ENCODE results near the gene WNT7B.
A peak's percentile ranks its signal among the peaks of the same experiment; 100 is the strongest.

The WNT7B gene

DNA sequence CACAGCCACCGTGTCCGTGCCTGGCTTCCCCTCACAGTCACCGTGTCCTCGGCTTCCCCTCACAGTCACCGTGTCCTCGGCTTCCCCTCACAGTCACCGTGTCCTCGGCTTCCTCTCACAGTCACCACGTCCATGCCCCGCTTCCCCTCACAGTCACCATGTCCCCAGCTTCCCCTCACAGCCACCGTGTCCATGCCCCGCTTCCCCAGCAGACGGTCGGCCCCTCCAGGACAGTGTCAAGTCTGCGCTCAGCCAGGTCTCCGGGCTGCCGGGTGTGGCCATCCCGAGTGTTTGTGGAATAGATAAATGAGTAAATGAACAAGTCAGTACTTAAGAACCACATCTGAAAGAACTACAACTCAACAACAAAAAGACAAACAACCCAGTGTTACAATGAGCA, 23.8 kb downstream of the WNT7B start:
- no CpG with 5 or more reads among the region's 18 CpGs for WGBS (ENCODE audit: extremely low coverage, insufficient coverage, low lambda C conversion rate)
- Histone ChIP-seq H3K27me3 (ENCODE audit: insufficient read depth, low read length, poor library complexity) (no peaks in the 10 kb centered on the region), H3K9ac (ENCODE audit: low read length) (no peak overlapping the region), H3K18ac (ENCODE audit: low read length) (no peak overlapping the region), H3K36me3 (ENCODE audit: control insufficient read depth, insufficient read depth, low read length) (no peaks in the 10 kb centered on the region), H3K27ac (ENCODE audit: low read depth, low read length) (no peak overlapping the region), H4K8ac (ENCODE audit: low read depth, low read length) (no peak overlapping the region), H3K23ac (ENCODE audit: low read length) (no peak overlapping the region), H2BK120ac (ENCODE audit: low read depth, low read length) (no peak overlapping the region), H3K4me1 (ENCODE audit: control insufficient read depth, low read depth, low read length) (no peaks in the 10 kb centered on the region), H4K5ac (ENCODE audit: low read length) (no peak overlapping the region), H2AK5ac (ENCODE audit: low read length) (no peak overlapping the region), H2BK5ac (ENCODE audit: low read length) (no peak overlapping the region), H2BK15ac (replicated peaks; ENCODE audit: low read depth) (no peak overlapping the region), H3K56ac (ENCODE audit: low read length) (no peak overlapping the region), H3K79me2 (ENCODE audit: control insufficient read depth, insufficient read depth, low read length) (no peaks in the 10 kb centered on the region), H3K4me3 (ENCODE audit: low read length) (no peak overlapping the region), H3K4me2 (ENCODE audit: low read length) (no peak overlapping the region), H3K79me1 (ENCODE audit: low read length) (no peaks in the 10 kb centered on the region), H3K4ac (ENCODE audit: low read depth, low read length) (no peak overlapping the region)
- no peak for DNase-seq

DNA sequence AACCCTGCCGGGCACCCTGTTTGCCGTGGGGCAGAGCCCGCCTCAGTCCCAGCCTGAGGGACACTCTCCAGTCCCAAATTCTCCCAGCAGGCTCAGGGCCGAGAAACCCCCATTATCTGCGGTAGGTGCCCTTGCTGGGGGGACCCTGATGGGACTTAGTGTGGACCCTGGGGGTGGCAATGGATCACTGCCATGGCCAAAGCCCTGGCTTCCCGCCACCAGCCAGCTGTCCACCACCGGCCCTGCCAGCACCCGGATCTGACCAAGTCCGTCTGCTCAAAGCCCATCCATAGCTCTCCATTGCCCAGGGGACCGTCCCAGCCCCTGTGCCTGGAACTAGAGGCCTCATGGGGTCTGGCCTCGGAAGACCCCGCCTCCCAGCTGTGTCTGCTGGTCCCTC, 24.4 kb downstream of the WNT7B start:
- no peaks in the 10 kb centered on the region for H3K79me1 ChIP-seq (ENCODE audit: low read length)
- DNase-seq, result no peak
- no peak overlapping the region for H3K18ac ChIP-seq (ENCODE audit: low read length)
- H3K36me3 ChIP-seq (ENCODE audit: control insufficient read depth, insufficient read depth, low read length), result no peaks in the 10 kb centered on the region
- H3K56ac ChIP-seq (ENCODE audit: low read length), result no peak overlapping the region
- H2AK5ac ChIP-seq (ENCODE audit: low read length), result no peak overlapping the region
- H3K79me2 ChIP-seq (ENCODE audit: control insufficient read depth, insufficient read depth, low read length), result no peaks in the 10 kb centered on the region
- no peak overlapping the region for H3K23ac ChIP-seq (ENCODE audit: low read length)
- H4K8ac ChIP-seq (ENCODE audit: low read depth, low read length), result no peak overlapping the region
- H2BK120ac ChIP-seq (ENCODE audit: low read depth, low read length), result no peak overlapping the region
- H3K4me2 ChIP-seq (ENCODE audit: low read length), result no peak overlapping the region
- H2BK15ac ChIP-seq (replicated peaks; ENCODE audit: low read depth), result no peak overlapping the region
- no peaks in the 10 kb centered on the region for H3K27me3 ChIP-seq (ENCODE audit: insufficient read depth, low read length, poor library complexity)
- no peak overlapping the region for H3K4ac ChIP-seq (ENCODE audit: low read depth, low read length)
- H4K5ac ChIP-seq (ENCODE audit: low read length), result no peak overlapping the region
- no peak overlapping the region for H3K27ac ChIP-seq (ENCODE audit: low read depth, low read length)
- no peaks in the 10 kb centered on the region for H3K4me1 ChIP-seq (ENCODE audit: control insufficient read depth, low read depth, low read length)
- no CpG with 5 or more reads among the region's 12 CpGs for WGBS (ENCODE audit: extremely low coverage, insufficient coverage, low lambda C conversion rate)
- H2BK5ac ChIP-seq (ENCODE audit: low read length), result no peak overlapping the region
- no peak overlapping the region for H3K9ac ChIP-seq (ENCODE audit: low read length)
- no peak overlapping the region for H3K4me3 ChIP-seq (ENCODE audit: low read length)

DNA sequence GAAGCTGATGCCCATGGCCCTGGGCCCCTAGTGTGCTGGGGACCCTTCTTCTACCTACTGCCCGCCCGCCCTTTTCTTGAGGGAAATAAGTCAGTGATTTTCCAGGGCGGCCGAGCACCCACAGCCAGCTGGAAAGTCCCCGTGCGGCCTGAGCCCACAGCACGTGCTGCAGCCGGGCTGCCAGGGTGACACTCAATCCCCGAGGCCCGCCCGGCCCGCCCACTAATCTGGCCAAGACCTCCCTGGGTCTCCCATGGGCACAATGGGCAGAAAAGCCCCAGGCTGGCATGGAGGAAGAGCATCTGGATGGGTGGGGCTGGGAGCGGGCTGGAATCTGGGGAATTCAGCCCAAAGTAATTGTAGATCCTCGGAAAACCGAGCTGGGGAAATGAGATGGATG, 24.8 kb downstream of the WNT7B start:
- H4K8ac ChIP-seq (ENCODE audit: low read depth, low read length), result no peak overlapping the region
- no CpG with 5 or more reads among the region's 15 CpGs for WGBS (ENCODE audit: extremely low coverage, insufficient coverage, low lambda C conversion rate)
- H3K27me3 ChIP-seq (ENCODE audit: insufficient read depth, low read length, poor library complexity), result no peaks in the 10 kb centered on the region

DNA sequence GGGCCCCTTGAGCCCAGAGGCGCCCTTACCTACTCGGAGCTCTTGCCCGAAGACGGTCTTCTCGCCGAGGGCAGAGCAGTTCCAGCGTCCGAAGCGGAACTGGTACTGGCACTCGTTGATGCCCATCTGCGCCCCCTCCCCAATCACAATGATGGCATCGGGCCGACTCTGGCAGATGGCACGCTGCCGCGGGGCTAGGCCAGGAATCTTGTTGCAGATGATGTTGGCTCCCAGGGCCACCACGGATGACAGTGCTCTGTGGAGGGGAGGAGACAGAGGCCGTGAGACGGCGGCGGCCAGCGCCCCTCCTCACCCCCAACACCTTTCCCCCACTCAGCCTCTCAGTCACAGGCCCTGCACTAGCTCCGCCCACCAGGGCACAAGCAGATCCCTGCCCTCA, 27.1 kb downstream of the WNT7B start:
- H3K23ac ChIP-seq (ENCODE audit: low read length), result no peak overlapping the region
- no peak overlapping the region for H3K56ac ChIP-seq (ENCODE audit: low read length)
- H2AK5ac ChIP-seq (ENCODE audit: low read length), result no peak overlapping the region
- no peaks in the 10 kb centered on the region for H3K27me3 ChIP-seq (ENCODE audit: insufficient read depth, low read length, poor library complexity)
- H3K4me2 ChIP-seq (ENCODE audit: low read length), result no peak overlapping the region
- no peaks in the 10 kb centered on the region for H3K4me1 ChIP-seq (ENCODE audit: control insufficient read depth, low read depth, low read length)
- H3K9ac ChIP-seq (ENCODE audit: low read length), result no peak overlapping the region
- DNase-seq, result no peak
- H2BK120ac ChIP-seq (ENCODE audit: low read depth, low read length), result no peak overlapping the region
- H3K4ac ChIP-seq (ENCODE audit: low read depth, low read length), result no peak overlapping the region
- H4K5ac ChIP-seq (ENCODE audit: low read length), result no peak overlapping the region
- H3K4me3 ChIP-seq (ENCODE audit: low read length), result no peak overlapping the region
- no peak overlapping the region for H3K27ac ChIP-seq (ENCODE audit: low read depth, low read length)
- H2BK5ac ChIP-seq (ENCODE audit: low read length), result no peak overlapping the region
- H3K18ac ChIP-seq (ENCODE audit: low read length), result no peak overlapping the region
- H3K79me2 ChIP-seq (ENCODE audit: control insufficient read depth, insufficient read depth, low read length), result no peaks in the 10 kb centered on the region
- WGBS (ENCODE audit: extremely low coverage, insufficient coverage, low lambda C conversion rate), result no CpG with 5 or more reads among the region's 23 CpGs
- H4K8ac ChIP-seq (ENCODE audit: low read depth, low read length), result no peak overlapping the region
- no peaks in the 10 kb centered on the region for H3K79me1 ChIP-seq (ENCODE audit: low read length)
- H2BK15ac ChIP-seq (replicated peaks; ENCODE audit: low read depth), result no peak overlapping the region
- H3K36me3 ChIP-seq (ENCODE audit: control insufficient read depth, insufficient read depth, low read length), result no peaks in the 10 kb centered on the region

More for the DNA sequence above, 24.8 kb downstream of the WNT7B start:
- Histone ChIP-seq H2BK120ac (ENCODE audit: low read depth, low read length) (no peak overlapping the region), H2BK5ac (ENCODE audit: low read length) (no peak overlapping the region), H3K4me2 (ENCODE audit: low read length) (no peak overlapping the region), H3K18ac (ENCODE audit: low read length) (no peak overlapping the region), H3K79me2 (ENCODE audit: control insufficient read depth, insufficient read depth, low read length) (no peaks in the 10 kb centered on the region), H3K79me1 (ENCODE audit: low read length) (no peaks in the 10 kb centered on the region), H3K4me3 (ENCODE audit: low read length) (no peak overlapping the region), H2AK5ac (ENCODE audit: low read length) (no peak overlapping the region), H3K4me1 (ENCODE audit: control insufficient read depth, low read depth, low read length) (no peaks in the 10 kb centered on the region), H3K36me3 (ENCODE audit: control insufficient read depth, insufficient read depth, low read length) (no peaks in the 10 kb centered on the region), H3K4ac (ENCODE audit: low read depth, low read length) (no peak overlapping the region), H3K56ac (ENCODE audit: low read length) (no peak overlapping the region), H2BK15ac (replicated peaks; ENCODE audit: low read depth) (no peak overlapping the region), H3K9ac (ENCODE audit: low read length) (no peak overlapping the region), H4K5ac (ENCODE audit: low read length) (no peak overlapping the region), H3K27ac (ENCODE audit: low read depth, low read length) (no peak overlapping the region), H3K23ac (ENCODE audit: low read length) (no peak overlapping the region)
- DNase-seq, result no peak

DNA sequence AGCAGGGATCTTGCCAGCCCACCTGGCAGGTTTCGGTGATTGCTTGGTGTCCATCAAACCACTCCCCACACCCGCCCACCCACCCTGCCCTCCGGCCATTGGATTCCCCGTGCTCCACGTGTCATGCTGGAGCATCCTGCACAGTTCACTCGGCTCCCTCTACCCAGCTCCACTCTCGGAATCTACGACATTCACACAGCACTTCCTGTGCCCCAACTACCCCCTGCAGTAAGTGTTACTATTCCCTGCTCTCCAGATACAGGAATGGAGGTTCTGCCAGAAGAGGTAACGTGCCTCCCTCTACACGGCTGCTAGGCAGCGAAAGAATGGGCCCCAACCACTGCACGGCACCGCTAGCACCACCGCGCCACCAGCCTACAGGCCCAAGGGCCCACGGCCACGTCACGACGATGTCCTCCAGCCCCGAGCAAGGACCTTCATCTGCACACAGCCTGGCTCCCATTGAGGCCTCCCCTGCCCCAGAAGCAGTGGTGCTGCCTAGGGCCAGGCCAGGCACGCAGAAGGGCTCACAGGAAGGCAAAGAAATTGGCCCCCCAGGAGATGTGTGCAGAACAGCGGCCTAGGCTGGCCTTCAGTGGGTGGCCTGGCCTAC, 27.6 kb downstream of the WNT7B start:
- H3K4me2 ChIP-seq (ENCODE audit: low read length), result no peak overlapping the region
- no peak overlapping the region for H3K56ac ChIP-seq (ENCODE audit: low read length)
- DNase-seq, result peak; percentile 49
- WGBS (ENCODE audit: extremely low coverage, insufficient coverage, low lambda C conversion rate), result no CpG with 5 or more reads among the region's 22 CpGs
- no peaks in the 10 kb centered on the region for H3K36me3 ChIP-seq (ENCODE audit: control insufficient read depth, insufficient read depth, low read length)
- no peak overlapping the region for H3K9ac ChIP-seq (ENCODE audit: low read length)
- no peak overlapping the region for H2BK15ac ChIP-seq (replicated peaks; ENCODE audit: low read depth)
- no peak overlapping the region for H3K18ac ChIP-seq (ENCODE audit: low read length)
- H3K79me2 ChIP-seq (ENCODE audit: control insufficient read depth, insufficient read depth, low read length), result no peaks in the 10 kb centered on the region
- H4K5ac ChIP-seq (ENCODE audit: low read length), result no peak overlapping the region
- no peak overlapping the region for H2BK120ac ChIP-seq (ENCODE audit: low read depth, low read length)
- no peaks in the 10 kb centered on the region for H3K79me1 ChIP-seq (ENCODE audit: low read length)
- no peak overlapping the region for H3K27ac ChIP-seq (ENCODE audit: low read depth, low read length)
- H3K23ac ChIP-seq (ENCODE audit: low read length), result no peak overlapping the region
- no peaks in the 10 kb centered on the region for H3K4me1 ChIP-seq (ENCODE audit: control insufficient read depth, low read depth, low read length)
- no peak overlapping the region for H3K4me3 ChIP-seq (ENCODE audit: low read length)
- H3K4ac ChIP-seq (ENCODE audit: low read depth, low read length), result no peak overlapping the region
- no peaks in the 10 kb centered on the region for H3K27me3 ChIP-seq (ENCODE audit: insufficient read depth, low read length, poor library complexity)
- no peak overlapping the region for H2BK5ac ChIP-seq (ENCODE audit: low read length)
- no peak overlapping the region for H2AK5ac ChIP-seq (ENCODE audit: low read length)
- no peak overlapping the region for H4K8ac ChIP-seq (ENCODE audit: low read depth, low read length)

GRCh38 chr22:45948081-45948648, 28.8 kb downstream of the WNT7B start:
- no CpG with 5 or more reads among the region's 21 CpGs for WGBS (ENCODE audit: extremely low coverage, insufficient coverage, low lambda C conversion rate)
- Histone ChIP-seq H4K8ac (ENCODE audit: low read depth, low read length) (no peak overlapping the region), H2AK5ac (ENCODE audit: low read length) (no peak overlapping the region), H2BK5ac (ENCODE audit: low read length) (no peak overlapping the region), H3K56ac (ENCODE audit: low read length) (no peak overlapping the region), H3K23ac (ENCODE audit: low read length) (no peak overlapping the region), H3K27me3 (ENCODE audit: insufficient read depth, low read length, poor library complexity) (no peaks in the 10 kb centered on the region), H3K4me3 (ENCODE audit: low read length) (no peak overlapping the region), H3K27ac (ENCODE audit: low read depth, low read length) (no peak overlapping the region), H3K79me2 (ENCODE audit: control insufficient read depth, insufficient read depth, low read length) (no peaks in the 10 kb centered on the region), H3K4me2 (ENCODE audit: low read length) (no peak overlapping the region), H3K36me3 (ENCODE audit: control insufficient read depth, insufficient read depth, low read length) (no peaks in the 10 kb centered on the region), H3K79me1 (ENCODE audit: low read length) (no peaks in the 10 kb centered on the region), H3K18ac (ENCODE audit: low read length) (no peak overlapping the region), H2BK120ac (ENCODE audit: low read depth, low read length) (no peak overlapping the region), H3K4me1 (ENCODE audit: control insufficient read depth, low read depth, low read length) (no peaks in the 10 kb centered on the region), H2BK15ac (replicated peaks; ENCODE audit: low read depth) (no peak overlapping the region), H4K5ac (ENCODE audit: low read length) (no peak overlapping the region), H3K4ac (ENCODE audit: low read depth, low read length) (no peak overlapping the region), H3K9ac (ENCODE audit: low read length) (no peak overlapping the region)
- no peak for DNase-seq
